Measurements from ENCODE around the gene HPCAL1. TPM values are rescaled to one million over a fixed set of nuclear protein-coding genes. Genes with fewer than 3 reads are reported as not detected.

Gene HPCAL1
- total and polyA plus RNA-seq, 2 of the 8 experiments (the other 6 are each of a cell fraction or from before 2014, with no cell fraction given) = 5.8 to 8.6 TPM

DNA sequence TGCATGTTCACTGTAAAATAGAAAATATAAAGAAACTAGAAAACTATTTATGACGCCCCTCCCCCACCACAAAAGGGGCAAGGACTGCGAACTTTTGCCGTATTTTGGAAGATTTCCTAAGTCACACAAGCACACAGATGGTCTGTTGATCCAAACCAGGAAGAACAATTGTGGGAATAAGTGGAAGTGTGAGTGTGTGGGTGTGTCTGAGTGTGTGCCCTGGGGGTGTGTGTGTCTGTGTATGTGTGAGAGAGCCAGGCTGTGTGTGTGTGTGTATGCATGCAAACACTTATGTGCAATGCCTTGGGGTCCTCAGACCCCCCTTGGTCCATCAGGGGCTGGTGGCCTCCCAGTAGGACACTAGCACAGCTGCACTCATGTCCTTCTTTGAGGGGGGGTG lies 43.1 kb downstream of the HPCAL1 start:
- Histone ChIP-seq H3K9me3 (ENCODE audit: insufficient read depth in 2 of 2, low read depth in 1 of 2, low read length in 1 of 2) (no peaks in the 10 kb centered on the region), H4K5ac (ENCODE audit: insufficient read length, low read depth, low read length) (no peak overlapping the region), H3K79me1 (ENCODE audit: low read depth, low read length) (no peaks in the 10 kb centered on the region), H3K14ac (ENCODE audit: insufficient read length) (no peak overlapping the region), H2BK5ac (ENCODE audit: low read depth, low read length) (no peak overlapping the region), H2BK120ac (replicated peaks; ENCODE audit: low read depth, low read length) (no peak overlapping the region), H3K18ac (ENCODE audit: extremely low read depth, low read length) (peak overlapping the region; percentile 38), H2BK12ac (ENCODE audit: low read depth, low read length) (no peak overlapping the region), H4K91ac (replicated peaks; ENCODE audit: insufficient read length, low read length) (no peak overlapping the region), H2BK15ac (ENCODE audit: low read length) (peak overlapping the region; percentile 81; the same call in 1 of the 2 replicates), H3K36me3 (ENCODE audit: control insufficient read depth in 2 of 4, insufficient read depth in 4 of 4, low read length in 3 of 4) (no peaks in the 10 kb centered on the region), H3K27ac (ENCODE audit: low read depth, low read length) (no peak overlapping the region), H3K27me3 (replicated peaks in 1 of 4; ENCODE audit: control insufficient read depth in 3 of 4, extremely low read depth in 1 of 4, insufficient read depth in 3 of 4, low read length in 3 of 4) (no peaks in the 10 kb centered on the region), H3K4ac (replicated peaks; ENCODE audit: insufficient read length, low read depth, low read length) (no peak overlapping the region), H3K4me1 (replicated peaks in 1 of 4; ENCODE audit: control insufficient read depth in 3 of 4, insufficient read depth in 4 of 4, low read length in 3 of 4) (peaks cover 0 to 2% (median 0%) of the 10 kb centered on the region in 4 experiments; a peak in 2 of 7 replicates), H3K23ac (ENCODE audit: insufficient read length) (no peak overlapping the region), H2AK5ac (ENCODE audit: low read depth, low read length) (no peak overlapping the region), H4K20me1 (replicated peaks in 1 of 2; ENCODE audit: control insufficient read depth in 1 of 2, insufficient read depth in 2 of 2, low read length in 2 of 2) (no peaks in the 10 kb centered on the region), H3K4me2 (ENCODE audit: insufficient read depth in 1 of 2, low read depth in 2 of 2, low read length in 2 of 2) (no peak overlapping the region), H3K56ac (replicated peaks; ENCODE audit: insufficient read length, low read depth, low read length) (no peak overlapping the region), H3K23me2 (ENCODE audit: low read depth, low read length) (no peaks in the 10 kb centered on the region), H3K9ac (replicated peaks in 1 of 4; ENCODE audit: extremely low read depth in 1 of 4, low read depth in 3 of 4, low read length in 3 of 4) (no peak overlapping the region), H3K4me3 (ENCODE audit: extremely low read depth in 1 of 4, insufficient read depth in 2 of 4, low read depth in 3 of 4, low read length in 4 of 4) (no peak overlapping the region), H2BK20ac (ENCODE audit: low read length) (no peak overlapping the region), H3K79me2 (ENCODE audit: control insufficient read depth in 1 of 2, insufficient read depth in 2 of 2, low read length in 2 of 2) (no peaks in the 10 kb centered on the region), H4K8ac (ENCODE audit: extremely low read depth, insufficient read depth, low read length) (no peak overlapping the region), H2AFZ (ENCODE audit: low read length) (no peak overlapping the region)
- ChIA-PET CTCF (ENCODE audit: partially characterized antibody) (interaction anchor here (0.8 kb wide), 1 partner anchor 67 kb away, joined by 3 read pairs; no protein-coding TSS in a partner anchor), POLR2A (ENCODE audit: partially characterized antibody) (no interaction called here)
- WGBS, 2 experiments (ENCODE audit: extremely low coverage in 1 of 2, insufficient coverage in 1 of 2, insufficient read length in 1 of 2, insufficient replicate concordance in 2 of 2, low coverage in 1 of 2, low lambda C conversion rate in 2 of 2, missing lambda C conversion rate in 1 of 2) = 92% methylated on average over 3 of the region's 3 CpGs; no CpG with 5 or more reads in 1 of the 2 experiments
- DNase-seq (ENCODE audit: low read depth in 1 of 2, low spot score in 2 of 2) = no peak
- TF ChIP-seq CHD2 (IDR thresholded peaks at IDR 0.05; ENCODE audit: low read length) (no peak), KDM4A (IDR thresholded peaks at IDR 0.05; ENCODE audit: low read depth, low read length, severe bottlenecking) (no peak), TCF12 (IDR thresholded peaks at IDR 0.05; ENCODE audit: low read depth, low read length) (no peak), BCL11A (IDR thresholded peaks at IDR 0.05; ENCODE audit: low read depth in 2 of 2, low read length in 2 of 2) (no peak), RBBP5 (IDR thresholded peaks at IDR 0.05; ENCODE audit: borderline replicate concordance, low read depth, low read length) (no peak), EZH2 (IDR thresholded peaks at IDR 0.05; ENCODE audit: low read depth, low read length, severe bottlenecking) (no peak), SP1 (IDR thresholded peaks at IDR 0.05; ENCODE audit: low read depth, low read length) (no peak), RXRA (IDR thresholded peaks at IDR 0.05; ENCODE audit: insufficient read depth, low read depth, low read length) (no peak), SAP30 (IDR thresholded peaks at IDR 0.05; ENCODE audit: insufficient read depth, insufficient replicate concordance, low read length) (no peak), ASH2L (IDR thresholded peaks at IDR 0.05; ENCODE audit: low read length) (no peak)
- no peak for FAIRE-seq
